HEK293T (cell line): ENCODE measurements around the gene MERTK.

Source experiments
- CTCF ChIA-PET: fragments of 350-600 bp; formaldehyde crosslinking; extraction: SDS; loops from one replicate; lab custom pipeline; 2021; ENCODE audit warnings: antibody characterized with exemption, inconsistent platforms; lab: Yijun Ruan, JAX
- POLR2A ChIA-PET: fragments of 350-600 bp; formaldehyde crosslinking; extraction: SDS; loops from one replicate; lab custom pipeline; 2020; ENCODE audit warnings: antibody characterized with exemption, inconsistent platforms; lab: Yijun Ruan, JAX
- DNase-seq: peaks from one replicate; pipeline ENCODE4 v3.0.0; 2012; ENCODE audit warnings: mixed read lengths; ENCODE audit errors: extremely low spot score
- ARNT ChIP-seq: fragments of 450-650 bp; IDR thresholded peaks from 2 replicates; pipeline ENCODE4 v1.6.1; 2017; ENCODE audit warnings: mild to moderate bottlenecking
- BHLHE40 ChIP-seq: fragments of 450-650 bp; IDR thresholded peaks from 2 replicates; pipeline ENCODE4 v1.6.1; 2016; ENCODE audit warnings: mild to moderate bottlenecking, moderate library complexity, borderline replicate concordance
- CTBP1 ChIP-seq: fragments of 450-650 bp; IDR thresholded peaks from 2 replicates; pipeline ENCODE4 v1.6.1; 2016; ENCODE audit warnings: borderline replicate concordance
- ELF4 ChIP-seq: fragments of 450-650 bp; IDR thresholded peaks from 2 replicates; pipeline ENCODE4 v1.6.1; 2017; ENCODE audit warnings: antibody characterized with exemption
- FOXA1 ChIP-seq: fragments of 450-650 bp; IDR thresholded peaks from 2 replicates; pipeline ENCODE4 v1.6.1; 2016; ENCODE audit warnings: mild to moderate bottlenecking
- FOXK2 ChIP-seq: fragments of 450-650 bp; IDR thresholded peaks from 2 replicates; pipeline ENCODE4 v1.6.1; 2016; ENCODE audit warnings: mild to moderate bottlenecking
- FOXM1 ChIP-seq: fragments of 450-650 bp; IDR thresholded peaks from 2 replicates; pipeline ENCODE4 v1.6.1; 2017; ENCODE audit warnings: mild to moderate bottlenecking, borderline replicate concordance
- HDGF ChIP-seq: fragments of 450-650 bp; IDR thresholded peaks from 2 replicates; pipeline ENCODE4 v1.6.1; 2017; ENCODE audit warnings: antibody characterized with exemption, borderline replicate concordance
- L3MBTL2 ChIP-seq: fragments of 450-650 bp; conservative IDR thresholded peaks from 2 replicates; pipeline ENCODE4 v1.6.1; 2016; ENCODE audit warnings: mild to moderate bottlenecking
- LEF1 ChIP-seq: fragments of 450-650 bp; IDR thresholded peaks from 2 replicates; pipeline ENCODE4 v1.6.1; 2017; ENCODE audit warnings: mild to moderate bottlenecking, borderline replicate concordance
- NFRKB ChIP-seq: fragments of 450-650 bp; IDR thresholded peaks from 2 replicates; pipeline ENCODE4 v1.6.1; 2016; ENCODE audit warnings: mild to moderate bottlenecking, moderate library complexity
- SP1 ChIP-seq: fragments of 450-650 bp; IDR thresholded peaks from 2 replicates; pipeline ENCODE4 v1.6.1; 2017
- SUZ12 ChIP-seq: fragments of 450-650 bp; IDR thresholded peaks from 2 replicates; pipeline ENCODE4 v1.6.1; 2016; ENCODE audit warnings: mild to moderate bottlenecking
- TARDBP ChIP-seq: fragments of 450-650 bp; IDR thresholded peaks from 2 replicates; pipeline ENCODE4 v1.6.1; 2016
- ZNF384 ChIP-seq: fragments of 450-650 bp; IDR thresholded peaks from 2 replicates; pipeline ENCODE4 v1.6.1; 2016
- TF ChIP-seq, protein P1 (sequence below): fragments of 450-650 bp; IDR thresholded peaks from 2 replicates; pipeline ENCODE4 v1.6.1; 2016

The MERTK gene

DNA sequence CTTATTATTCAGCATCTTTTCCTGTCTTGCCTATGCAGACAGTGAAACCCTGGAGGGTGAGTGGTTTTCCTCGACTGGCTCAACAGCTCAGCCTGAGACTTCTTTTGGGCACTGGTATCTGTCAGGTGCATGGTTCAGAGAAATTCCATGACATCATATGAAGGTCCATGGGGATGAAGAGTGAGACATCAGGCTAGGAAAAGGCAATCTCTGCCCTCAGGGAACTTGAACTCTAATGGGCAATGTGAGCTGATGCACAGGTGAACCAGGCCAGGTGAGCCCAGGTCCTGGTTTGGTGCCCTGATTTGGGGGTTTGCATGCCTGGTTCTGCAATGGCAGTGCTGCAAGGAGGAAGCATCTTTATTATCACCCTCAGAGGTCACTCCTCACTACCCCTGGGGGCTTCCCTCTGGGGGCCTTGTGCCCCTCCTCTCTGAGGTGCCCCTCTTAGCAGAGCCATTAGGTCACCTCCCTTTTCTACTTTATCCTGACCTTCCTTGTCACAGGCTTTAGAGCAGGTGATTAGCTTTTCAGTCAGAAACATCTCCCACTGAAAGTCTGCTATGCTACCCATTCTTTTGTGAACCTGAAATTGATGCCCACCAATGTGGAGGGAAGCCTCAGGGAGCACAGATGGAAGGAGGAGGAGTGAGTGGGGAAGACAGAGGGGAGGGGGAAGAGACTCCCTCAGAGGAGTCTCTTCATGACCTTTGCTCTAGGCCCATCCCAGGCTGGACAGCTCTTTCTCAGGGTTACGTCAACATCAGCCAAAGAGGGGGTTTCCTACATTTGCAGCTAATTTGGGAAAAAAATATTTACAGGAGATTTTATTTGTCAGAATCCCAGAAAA is 47.3 kb downstream of the MERTK start:
- POLR2A ChIA-PET: no interaction called here
- TF ChIP-seq, protein P1, sequence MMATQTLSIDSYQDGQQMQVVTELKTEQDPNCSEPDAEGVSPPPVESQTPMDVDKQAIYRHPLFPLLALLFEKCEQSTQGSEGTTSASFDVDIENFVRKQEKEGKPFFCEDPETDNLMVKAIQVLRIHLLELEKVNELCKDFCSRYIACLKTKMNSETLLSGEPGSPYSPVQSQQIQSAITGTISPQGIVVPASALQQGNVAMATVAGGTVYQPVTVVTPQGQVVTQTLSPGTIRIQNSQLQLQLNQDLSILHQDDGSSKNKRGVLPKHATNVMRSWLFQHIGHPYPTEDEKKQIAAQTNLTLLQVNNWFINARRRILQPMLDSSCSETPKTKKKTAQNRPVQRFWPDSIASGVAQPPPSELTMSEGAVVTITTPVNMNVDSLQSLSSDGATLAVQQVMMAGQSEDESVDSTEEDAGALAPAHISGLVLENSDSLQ: no peak
- TF ChIP-seq SP1 (no peak), LEF1 (no peak), HDGF (no peak), L3MBTL2 (no peak), ELF4 (no peak), BHLHE40 (no peak), FOXK2 (no peak)
- CTCF ChIA-PET: interaction anchor here (0.6 to 1.7 kb wide), 3 partner anchors 12 to 63 kb away, joined by 3 to 4 read pairs (median 3); no protein-coding TSS in a partner anchor
- no peak for DNase-seq

DNA sequence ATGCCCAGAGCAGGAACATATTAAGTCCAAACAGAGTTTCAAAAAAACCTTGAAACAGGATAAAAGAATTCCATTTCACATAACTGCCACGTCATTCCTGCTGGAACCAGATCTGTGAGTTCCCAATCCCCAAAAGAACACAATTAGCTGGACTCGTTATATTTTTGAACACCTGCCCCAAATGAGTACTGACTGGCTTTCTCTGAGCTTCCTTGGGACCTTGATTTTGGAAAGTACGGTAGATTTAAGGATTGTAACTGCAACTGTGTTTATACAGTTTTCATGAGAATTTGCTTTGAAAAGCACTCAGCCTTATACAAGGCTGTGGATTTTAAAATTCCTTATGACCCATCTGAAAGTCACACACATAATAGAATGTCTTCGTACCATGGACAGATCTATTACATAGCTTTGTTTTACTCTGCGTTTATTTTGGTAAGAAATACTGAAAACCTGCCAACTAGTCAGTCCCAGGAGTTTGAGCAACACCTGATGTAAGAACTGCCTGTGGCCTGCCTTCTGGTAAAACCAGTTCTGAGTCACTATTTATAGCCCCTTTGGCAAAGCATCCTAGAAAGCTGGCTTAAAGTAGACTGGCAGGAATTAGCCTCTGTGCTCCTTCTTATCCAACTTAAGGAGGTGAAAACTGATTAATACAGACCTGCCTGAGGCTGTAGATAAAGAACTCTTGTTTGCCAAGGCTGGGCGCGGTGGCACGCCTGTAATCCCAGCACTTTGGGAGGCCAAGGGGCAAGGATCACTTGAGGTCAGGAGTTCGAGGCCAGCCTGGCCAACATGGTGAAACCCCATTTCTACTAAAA is 48.1 kb downstream of the MERTK start:
- CTCF ChIA-PET: interaction anchor here (0.6 to 1.7 kb wide), 2 partner anchors 11 to 37 kb away, joined by 3 to 4 read pairs; no protein-coding TSS in a partner anchor
- DNase-seq: no peak
- no peak for TF ChIP-seq SP1
- TF ChIP-seq L3MBTL2: no peak
- no peak for TF ChIP-seq FOXA1
- no peak for TF ChIP-seq ELF4
- no peak for TF ChIP-seq HDGF
- no peak for TF ChIP-seq FOXM1
- no peak for TF ChIP-seq ARNT
- TF ChIP-seq FOXK2: no peak
- TF ChIP-seq SUZ12: no peak
- no peak for TF ChIP-seq TARDBP
- TF ChIP-seq, protein P1: no peak
- TF ChIP-seq CTBP1: no peak
- no peak for TF ChIP-seq ZNF384
- TF ChIP-seq LEF1: no peak
- POLR2A ChIA-PET: no interaction called here

DNA sequence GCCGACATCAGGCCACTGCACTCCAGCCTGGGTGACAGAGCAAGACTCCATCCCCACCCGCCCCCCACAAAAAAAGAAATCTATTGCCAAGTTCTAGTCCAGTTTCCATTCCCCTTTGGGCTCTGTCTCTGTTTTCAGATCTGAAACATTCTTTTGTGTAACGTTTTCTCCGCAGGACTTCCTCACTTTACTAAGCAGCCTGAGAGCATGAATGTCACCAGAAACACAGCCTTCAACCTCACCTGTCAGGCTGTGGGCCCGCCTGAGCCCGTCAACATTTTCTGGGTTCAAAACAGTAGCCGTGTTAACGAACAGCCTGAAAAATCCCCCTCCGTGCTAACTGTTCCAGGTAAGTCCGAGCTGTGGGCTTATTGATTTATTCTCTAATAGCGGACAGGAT is 48.8 kb downstream of the MERTK start:
- CTCF ChIA-PET: no interaction called here
- no peak for DNase-seq
- POLR2A ChIA-PET: interaction anchor here (1.3 kb wide), 1 partner anchor 49 kb away, joined by 3 read pairs; the partner anchor contains the start of gene MERTK
- TF ChIP-seq HDGF: no peak
- no peak for TF ChIP-seq TARDBP
- TF ChIP-seq BHLHE40: no peak
- no peak for TF ChIP-seq CTBP1
- no peak for TF ChIP-seq SUZ12
- no peak for TF ChIP-seq L3MBTL2
- TF ChIP-seq ZNF384: no peak
- TF ChIP-seq ELF4: no peak
- TF ChIP-seq FOXA1: no peak
- TF ChIP-seq NFRKB: no peak
- TF ChIP-seq FOXM1: no peak
- TF ChIP-seq SP1: no peak
- TF ChIP-seq, protein P1: no peak

DNA sequence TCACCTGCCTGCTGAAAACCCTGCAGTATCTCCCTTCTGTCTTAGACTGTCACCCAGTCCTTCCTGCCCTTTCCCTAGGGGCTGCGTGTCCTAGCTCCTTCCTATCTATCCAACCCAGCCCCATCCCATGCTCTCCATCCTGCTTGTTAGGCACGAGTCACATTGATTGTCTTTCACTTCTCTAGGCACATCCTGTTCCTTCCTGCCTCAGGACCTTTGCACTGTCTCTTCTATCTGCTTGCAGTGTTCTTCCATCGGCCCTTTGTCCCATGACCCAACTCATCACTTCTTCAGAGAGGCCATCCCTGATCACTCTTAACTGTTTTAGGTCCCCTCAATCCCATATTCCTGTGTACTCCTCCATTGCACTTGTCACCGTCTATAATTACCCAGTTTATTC is 50.4 kb downstream of the MERTK start:
- ChIA-PET POLR2A (no interaction called here), CTCF (no interaction called here)
- no peak for DNase-seq
- no peak for TF ChIP-seq TARDBP

DNA sequence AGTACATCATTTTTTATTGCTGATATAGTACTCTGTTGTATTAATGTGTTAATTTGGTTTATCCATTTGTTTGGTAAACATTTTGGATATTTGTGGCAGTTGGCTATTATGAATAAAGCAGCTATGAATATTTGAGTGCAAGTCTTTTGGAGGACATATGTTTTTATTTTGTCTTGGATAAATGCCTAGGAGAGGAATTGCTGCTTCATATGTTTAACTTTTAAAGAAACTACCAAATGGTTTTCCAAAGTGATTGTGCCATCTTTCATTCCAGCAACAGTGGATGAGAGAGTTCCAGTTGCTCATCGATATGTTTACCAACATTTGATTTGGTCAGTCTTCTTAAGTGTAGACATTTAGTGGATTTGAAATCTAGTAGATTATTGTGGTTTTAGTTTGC is 51.8 kb downstream of the MERTK start:
- TF ChIP-seq, protein P1: no peak
- TF ChIP-seq LEF1: no peak
- TF ChIP-seq BHLHE40: no peak
- no peak for TF ChIP-seq FOXM1
- no peak for TF ChIP-seq NFRKB
- TF ChIP-seq HDGF: no peak
- no peak for DNase-seq
- CTCF ChIA-PET: no interaction called here
- POLR2A ChIA-PET: no interaction called here
